ENCODE measurements around the gene ARHGAP9.
"Not testable (repeated sequence)": the region's sequence is repeated elsewhere in the genome, so short reads cannot be mapped to it uniquely, and the experiment has no call there.

The ARHGAP9 gene

DNA sequence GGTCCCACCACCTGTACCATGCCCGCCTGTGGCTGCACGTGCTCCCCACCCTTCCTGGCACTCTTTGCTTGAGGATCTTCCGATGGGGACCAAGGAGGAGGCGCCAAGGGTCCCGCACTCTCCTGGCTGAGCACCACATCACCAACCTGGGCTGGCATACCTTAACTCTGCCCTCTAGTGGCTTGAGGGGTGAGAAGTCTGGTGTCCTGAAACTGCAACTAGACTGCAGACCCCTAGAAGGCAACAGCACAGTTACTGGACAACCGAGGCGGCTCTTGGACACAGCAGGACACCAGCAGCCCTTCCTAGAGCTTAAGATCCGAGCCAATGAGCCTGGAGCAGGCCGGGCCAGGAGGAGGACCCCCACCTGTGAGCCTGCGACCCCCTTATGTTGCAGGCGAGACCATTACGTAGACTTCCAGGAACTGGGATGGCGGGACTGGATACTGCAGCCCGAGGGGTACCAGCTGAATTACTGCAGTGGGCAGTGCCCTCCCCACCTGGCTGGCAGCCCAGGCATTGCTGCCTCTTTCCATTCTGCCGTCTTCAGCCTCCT, 23.4 kb downstream of the ARHGAP9 start:
- DNase-seq = peak; percentile 59

- no peak for DNase-seq
Observed at GRCh38 chr12:57455374-57456144, 24.1 kb downstream of the ARHGAP9 start.

GRCh38 chr12:57454566-57455373, 24.9 kb downstream of the ARHGAP9 start, which contains the start of gene INHBE:
INHBE (plus strand) TSS chr12:57455307; CDS start chr12:57455537, 230 bp downstream.
- DNase-seq = no peak

GRCh38 chr12:57454213-57454565, 25.5 kb downstream of the ARHGAP9 start:
- DNase-seq = no peak

DNA sequence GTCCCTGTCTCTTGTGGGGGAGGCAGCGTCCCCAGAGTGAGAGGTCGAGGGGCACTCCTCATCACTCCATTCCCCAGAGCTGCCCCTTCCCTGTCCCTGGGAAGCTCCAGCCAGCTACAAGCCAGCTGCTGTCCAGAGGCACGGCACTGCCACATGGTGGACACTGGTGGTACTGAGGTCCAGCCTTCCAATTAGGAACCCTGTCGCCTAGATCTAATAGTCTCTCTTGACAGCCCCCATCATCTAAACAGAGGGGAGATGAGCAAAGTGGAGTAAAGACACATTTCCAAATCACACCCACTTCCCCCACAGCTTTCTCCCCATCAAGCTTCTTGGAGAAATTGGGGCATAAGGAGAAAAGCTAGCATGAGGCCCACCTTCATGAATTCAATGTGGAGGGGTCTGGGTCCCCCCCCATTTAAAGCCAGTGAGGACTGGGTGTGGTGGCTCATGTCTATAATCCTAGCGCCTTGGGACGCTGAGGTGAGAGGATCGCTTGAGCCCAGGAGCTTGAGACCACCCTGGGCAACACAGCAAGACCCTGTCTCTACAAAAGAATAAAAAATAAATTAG, 26.6 kb downstream of the ARHGAP9 start:
- DNase-seq = peak; percentile 50

DNA sequence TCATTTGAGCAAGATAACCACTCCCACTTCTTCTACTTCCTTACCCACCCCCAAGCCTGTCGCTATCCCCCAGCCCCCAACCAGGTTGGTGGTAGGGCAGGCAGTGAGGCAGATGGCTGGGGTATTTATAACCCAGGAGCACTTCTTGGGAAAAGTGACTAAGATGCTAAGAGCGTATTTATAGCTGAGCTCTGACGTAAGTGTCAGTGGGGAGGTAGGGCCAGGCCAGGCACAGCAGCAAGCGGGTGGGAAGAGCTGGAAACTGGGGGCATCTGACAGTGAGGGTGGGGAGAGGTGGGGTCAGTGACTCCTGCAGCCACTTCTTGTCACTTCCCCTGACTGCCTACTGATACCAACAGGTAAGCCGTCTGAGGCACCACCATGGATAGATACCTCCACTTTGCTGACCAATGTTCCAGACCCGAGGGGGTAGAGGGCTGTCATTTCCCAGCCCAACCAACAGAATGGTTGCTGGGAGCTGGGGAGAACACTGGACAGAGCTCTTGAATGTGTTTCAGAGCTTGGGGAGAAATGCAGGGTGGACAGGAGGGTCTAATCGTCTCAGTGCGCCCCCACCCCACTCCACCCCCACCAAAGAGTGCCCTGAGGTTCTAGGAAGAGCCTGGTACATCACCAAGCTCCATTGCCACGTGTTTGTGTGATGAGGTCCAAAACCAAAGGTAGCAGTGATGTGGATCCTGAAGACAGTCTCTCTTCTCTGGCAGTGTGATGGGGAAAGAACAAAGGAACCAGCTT, 27.3 kb downstream of the ARHGAP9 start:
- no peak for DNase-seq

DNA sequence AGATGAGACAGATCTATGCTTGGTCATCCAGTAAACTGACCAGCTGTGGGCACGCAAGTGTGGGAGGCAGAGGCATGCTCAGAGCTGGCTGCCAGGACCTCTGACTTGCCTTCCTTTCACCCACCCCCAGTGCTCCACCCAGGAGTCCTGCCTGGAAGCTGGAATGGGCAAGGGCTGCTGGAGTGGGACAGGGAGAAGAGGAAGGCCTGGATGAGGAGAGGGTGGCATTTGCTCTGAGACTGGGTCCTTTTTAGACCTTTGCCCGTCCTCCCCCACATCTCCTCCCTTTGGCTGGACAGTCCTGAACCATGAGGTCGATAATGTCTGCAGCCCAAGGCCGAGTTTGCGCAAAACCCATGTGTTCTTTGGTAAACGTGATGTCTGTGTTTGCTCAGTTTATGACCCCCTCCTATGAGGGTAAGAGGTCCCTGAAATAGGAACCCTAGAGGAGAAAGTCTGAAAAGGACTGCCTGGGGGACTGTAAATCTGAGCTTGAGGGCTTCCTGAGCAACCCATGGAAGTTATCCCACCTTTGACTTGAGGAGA, 28.4 kb downstream of the ARHGAP9 start:
- DNase-seq = no peak

DNA sequence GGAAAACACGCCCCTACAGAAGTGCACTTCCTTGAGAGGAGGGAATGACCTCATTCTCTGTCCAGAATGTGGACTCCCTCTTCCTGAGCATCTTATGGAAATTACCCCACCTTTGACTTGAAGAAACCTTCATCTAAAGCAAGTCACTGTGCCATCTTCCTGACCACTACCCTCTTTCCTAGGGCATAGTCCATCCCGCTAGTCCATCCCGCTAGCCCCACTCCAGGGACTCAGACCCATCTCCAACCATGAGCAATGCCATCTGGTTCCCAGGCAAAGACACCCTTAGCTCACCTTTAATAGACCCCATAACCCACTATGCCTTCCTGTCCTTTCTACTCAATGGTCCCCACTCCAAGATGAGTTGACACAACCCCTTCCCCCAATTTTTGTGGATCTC, 29.6 kb downstream of the ARHGAP9 start:
- DNase-seq = no peak

DNA sequence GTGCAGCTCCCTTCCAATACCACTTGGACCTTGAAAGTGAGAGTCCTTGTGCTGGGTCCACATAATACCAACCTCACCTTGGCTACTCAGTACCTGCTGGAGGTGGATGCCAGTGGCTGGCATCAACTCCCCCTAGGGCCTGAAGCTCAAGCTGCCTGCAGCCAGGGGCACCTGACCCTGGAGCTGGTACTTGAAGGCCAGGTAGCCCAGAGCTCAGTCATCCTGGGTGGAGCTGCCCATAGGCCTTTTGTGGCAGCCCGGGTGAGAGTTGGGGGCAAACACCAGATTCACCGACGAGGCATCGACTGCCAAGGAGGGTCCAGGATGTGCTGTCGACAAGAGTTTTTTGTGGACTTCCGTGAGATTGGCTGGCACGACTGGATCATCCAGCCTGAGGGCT, 30.3 kb downstream of the ARHGAP9 start:
- DNase-seq = no peak

GRCh38 chr12:57448669-57449068, 31.0 kb downstream of the ARHGAP9 start:
- no peak for DNase-seq

GRCh38 chr12:57446292-57446960, 33.2 kb downstream of the ARHGAP9 start:
- no peak for DNase-seq

DNA sequence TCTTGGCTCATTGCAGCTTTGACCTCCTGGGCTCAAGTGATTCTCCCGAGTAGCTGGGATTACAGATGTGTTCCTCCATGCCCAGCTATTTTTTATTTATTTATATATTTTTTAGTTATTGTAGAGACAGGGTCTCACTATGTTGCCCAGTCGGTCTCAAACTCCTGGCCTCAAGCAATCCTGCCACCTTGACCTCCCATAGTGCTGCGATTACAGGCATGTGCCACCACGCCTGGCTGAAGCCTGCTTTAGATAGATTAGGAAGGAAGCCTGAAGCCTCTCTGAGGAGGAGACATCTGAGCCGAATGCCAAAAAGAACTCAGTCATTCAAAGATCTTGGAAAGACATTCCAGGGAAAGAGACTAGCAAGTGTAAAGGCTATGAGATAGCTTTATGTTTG, 34.9 kb downstream of the ARHGAP9 start:
- DNase-seq = no peak

GRCh38 chr12:57444337-57444736, 35.3 kb downstream of the ARHGAP9 start:
- not testable (repeated sequence) for DNase-seq

- no peak for DNase-seq
Observed at GRCh38 chr12:57441846-57442427, 37.7 kb downstream of the ARHGAP9 start.

DNA sequence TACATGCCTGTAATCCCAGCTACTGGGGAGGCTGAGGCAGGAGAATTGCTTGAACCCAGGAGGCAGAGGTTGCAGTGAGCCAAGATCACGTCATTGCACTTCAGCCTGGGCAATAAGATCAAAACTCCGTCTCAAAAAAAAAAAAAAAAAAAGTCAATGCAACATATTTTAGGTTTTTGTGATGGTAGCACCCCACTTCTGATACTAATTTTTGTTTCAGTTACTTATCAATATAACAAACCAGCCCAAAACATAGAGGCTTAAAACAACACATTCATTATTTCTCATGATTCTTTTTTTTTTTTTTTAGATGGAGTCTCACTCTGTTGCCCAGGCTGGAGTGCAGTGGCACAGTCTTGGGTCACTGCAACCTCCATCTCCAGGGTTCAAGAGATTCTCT, 38.3 kb downstream of the ARHGAP9 start:
- not testable (repeated sequence) for DNase-seq

DNA sequence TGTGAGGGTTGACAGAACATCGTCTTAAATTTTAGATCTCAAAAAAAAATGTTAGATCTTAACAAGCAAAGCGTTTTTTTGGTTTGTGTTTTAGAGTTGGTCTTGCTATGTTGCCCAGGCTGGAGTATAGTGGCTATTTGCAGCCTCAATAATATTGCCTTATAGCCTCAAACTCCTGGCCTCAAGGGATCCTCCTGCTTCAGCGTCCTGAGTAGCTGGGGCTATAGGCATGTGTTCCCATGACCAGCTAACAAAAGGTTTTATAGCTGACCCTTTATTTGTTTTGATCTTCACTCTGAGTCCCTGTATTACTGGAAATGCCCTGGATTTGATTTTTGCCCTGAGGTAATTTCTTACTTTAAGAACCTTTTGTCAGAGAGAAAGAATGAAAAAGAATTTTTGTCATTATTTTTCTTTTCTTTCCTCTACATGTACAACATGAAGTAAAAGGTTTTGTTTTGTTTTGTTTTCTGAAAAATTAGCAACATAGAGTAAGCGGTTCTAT, 39.9 kb downstream of the ARHGAP9 start:
- no peak for DNase-seq

GRCh38 chr12:57438400-57438799, 41.3 kb downstream of the ARHGAP9 start:
- no peak for DNase-seq

DNA sequence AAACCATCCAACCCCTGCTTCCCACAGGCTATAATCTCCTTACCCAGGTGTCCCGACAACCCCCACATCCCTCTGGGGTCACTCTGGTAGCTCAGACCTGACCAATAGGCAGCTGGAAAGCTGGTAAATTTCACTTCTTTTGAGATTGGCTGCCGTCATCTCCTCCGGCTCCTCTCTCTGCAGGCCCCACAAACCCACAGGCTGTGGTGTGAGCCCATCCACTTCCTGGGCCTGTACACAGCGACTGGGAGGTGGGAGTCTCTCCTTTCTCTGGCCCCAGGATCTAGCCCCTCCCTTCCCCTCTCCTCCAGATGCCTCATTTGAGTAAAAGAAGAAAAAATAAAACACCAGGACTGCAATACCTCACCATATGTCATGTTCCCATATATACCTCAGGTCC, 44.4 kb downstream of the ARHGAP9 start:
- no peak for DNase-seq

DNA sequence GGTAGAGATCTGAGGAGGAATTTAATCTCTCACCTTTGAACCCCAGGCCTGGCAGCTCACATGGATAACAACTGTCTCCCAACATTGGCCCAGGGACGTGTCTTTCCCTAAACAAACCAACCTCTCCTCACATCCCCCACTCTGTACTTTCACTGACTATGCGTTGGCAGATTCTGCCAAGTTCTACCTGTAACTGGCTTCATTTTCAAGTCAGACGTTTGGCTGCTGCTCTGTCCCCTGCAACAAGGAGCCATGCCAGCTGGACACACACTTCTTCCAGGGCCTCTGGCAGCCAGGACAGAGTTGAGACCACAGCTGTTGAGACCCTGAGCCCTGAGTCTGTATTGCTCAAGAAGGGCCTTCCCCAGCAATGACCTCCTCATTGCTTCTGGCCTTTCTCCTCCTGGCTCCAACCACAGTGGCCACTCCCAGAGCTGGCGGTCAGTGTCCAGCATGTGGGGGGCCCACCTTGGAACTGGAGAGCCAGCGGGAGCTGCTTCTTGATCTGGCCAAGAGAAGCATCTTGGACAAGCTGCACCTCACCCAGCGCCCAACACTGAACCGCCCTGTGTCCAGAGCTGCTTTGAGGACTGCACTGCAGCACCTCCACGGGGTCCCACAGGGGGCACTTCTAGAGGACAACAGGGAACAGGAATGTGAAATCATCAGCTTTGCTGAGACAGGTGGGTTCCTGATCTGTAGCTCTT, 45.0 kb downstream of the ARHGAP9 start, which contains the start of gene INHBC:
Gene INHBC (plus strand): TSS at position 268 of the 707 bp plus-strand sequence. CDS start 103 bp downstream, at position 371.
- no peak for DNase-seq

DNA sequence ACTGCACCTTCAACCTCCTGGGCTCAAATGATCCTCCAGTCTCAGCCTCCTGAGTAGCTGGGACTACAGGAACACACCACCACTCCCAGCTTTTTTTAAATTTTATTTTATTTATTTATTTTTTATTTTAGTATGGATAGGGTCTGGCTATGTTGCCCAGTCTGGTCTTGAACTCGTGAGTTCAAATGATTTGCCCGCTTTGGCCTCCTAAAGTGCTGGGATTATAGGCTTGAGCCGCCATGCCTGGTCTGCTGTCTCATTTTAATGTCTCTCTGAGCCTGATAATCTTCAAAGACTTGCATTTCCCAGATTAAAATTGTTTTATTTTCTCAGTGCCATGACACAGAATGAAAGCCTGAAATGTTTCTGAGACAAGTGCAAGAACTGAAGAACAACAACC, 46.3 kb downstream of the ARHGAP9 start:
- no peak for DNase-seq

Data from CD4-positive, alpha-beta T cell treated with Interleukin-15 for 1 hour (primary cell).